Fibroblast of skin of back (primary cell): ENCODE results near the gene PTAR1. TPM values are rescaled to one million over a fixed set of nuclear protein-coding genes. Genes with fewer than 3 reads are reported as not detected.
"Not testable (repeated sequence)": the region's sequence is repeated elsewhere in the genome, so short reads cannot be mapped to it uniquely, and the experiment has no call there.

Source experiments
- DNase-seq: peaks from one replicate; pipeline ENCODE4 v3.0.0-alpha.2; 2013
- polyA plus RNA-seq, 2 experiments: library from polyadenylated mRNA; unstranded; fragments of 120-200 nt; gene quantifications; one replicate each; pipeline ENCODE4 v1.2.1, GENCODE V29; 2013; ENCODE audit not compliant: insufficient read length in 2 of 2

PTAR1 gene, protein sequence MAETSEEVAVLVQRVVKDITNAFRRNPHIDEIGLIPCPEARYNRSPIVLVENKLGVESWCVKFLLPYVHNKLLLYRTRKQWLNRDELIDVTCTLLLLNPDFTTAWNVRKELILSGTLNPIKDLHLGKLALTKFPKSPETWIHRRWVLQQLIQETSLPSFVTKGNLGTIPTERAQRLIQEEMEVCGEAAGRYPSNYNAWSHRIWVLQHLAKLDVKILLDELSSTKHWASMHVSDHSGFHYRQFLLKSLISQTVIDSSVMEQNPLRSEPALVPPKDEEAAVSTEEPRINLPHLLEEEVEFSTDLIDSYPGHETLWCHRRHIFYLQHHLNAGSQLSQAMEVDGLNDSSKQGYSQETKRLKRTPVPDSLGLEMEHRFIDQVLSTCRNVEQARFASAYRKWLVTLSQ
- polyA plus RNA-seq (2013, experiment 1 of 2; ENCODE audit: insufficient read length), result 15.0 TPM
- polyA plus RNA-seq (2013, experiment 2 of 2; ENCODE audit: insufficient read length), result 16.5 TPM

DNA sequence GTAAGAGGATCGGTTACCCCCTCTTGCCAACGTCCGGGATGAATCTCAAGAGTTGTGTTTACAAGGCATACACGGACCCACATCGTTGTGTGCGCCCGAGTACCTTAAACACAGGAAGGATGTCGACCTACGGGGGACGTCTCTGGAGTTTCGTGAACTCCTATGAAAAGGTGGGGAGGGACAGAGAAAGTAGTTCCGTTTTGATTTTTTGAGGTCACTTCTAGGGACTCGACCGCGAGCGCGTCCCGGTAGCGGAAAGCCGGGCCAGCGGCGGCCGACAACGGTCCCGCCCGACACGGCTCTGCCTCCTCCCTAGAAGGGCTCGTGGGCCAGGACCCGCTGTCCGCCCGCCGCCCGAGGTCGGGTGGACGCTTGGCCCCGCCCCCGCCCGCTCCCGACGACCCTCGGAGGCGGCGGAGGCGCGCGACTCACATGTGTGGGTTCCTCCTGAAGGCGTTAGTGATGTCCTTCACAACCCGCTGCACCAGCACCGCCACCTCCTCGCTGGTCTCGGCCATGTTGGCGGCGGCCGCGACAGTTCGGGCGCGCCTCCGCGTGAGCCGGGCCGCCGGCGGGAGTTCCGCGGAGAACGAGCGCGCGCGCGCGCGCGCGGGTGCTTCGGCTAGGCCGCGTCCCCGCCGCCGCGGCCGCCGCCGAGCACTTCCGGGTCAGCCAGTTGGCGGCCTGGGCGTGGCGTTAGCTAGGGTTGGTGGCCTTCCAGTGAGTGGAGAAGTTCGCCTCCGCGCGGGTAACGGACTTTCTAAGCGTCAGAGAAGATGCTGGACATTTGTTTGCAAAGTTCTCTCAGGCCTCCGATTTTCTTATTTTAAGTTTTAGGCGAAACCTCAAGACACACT is at the start of gene PTAR1:
PTAR1 (minus strand) TSS at position 591 of the 857 bp plus-strand sequence; CDS start at position 518, 73 bp downstream.
- peak; percentile 92 for DNase-seq

DNA sequence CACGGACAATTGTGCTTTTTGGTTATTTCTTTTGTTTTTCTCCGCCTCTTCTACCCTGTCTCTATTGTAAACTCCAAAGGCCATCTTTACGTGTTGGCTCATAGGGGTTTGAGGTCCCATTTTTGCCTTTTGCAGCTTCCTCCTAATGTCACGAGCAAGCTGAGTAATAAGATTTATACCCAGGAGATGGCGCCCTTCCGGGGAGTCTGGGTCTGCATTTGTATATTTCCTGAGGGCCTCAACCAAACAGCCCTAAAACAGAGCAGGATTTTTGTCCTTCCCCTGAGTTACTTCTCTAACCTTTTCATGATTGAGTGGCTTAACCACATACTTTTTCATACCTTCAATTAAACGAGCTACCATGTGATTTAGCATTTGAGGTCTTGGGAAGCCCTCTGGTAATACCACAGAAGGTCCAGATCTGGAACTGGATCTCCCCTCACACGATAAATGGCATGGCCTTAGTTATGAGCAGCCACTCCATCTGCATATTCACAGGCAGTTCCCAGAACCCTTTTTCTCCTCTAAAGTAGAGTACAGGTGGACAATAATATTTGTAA is 49.6 kb upstream of the PTAR1 start:
- peak; percentile 38 for DNase-seq

DNA sequence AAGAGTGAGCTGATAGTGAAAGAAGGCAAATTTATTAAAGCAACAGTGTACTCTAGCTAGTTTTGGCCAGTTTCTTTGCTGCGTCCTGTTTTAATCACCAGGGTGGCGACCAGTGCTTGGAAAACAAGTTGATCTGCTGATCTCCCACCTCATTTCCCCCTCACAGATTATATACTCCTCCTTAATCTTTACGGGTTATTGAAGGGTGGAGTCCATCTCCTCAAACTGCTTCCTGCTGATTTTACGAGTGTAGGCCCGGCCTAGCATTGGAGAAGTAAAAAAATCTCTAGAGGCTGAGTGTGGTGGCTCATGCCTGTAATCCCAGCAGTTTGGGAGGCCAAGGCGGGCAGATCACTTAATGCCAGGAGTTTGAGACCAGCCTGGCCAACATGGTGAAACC is 46.8 kb upstream of the PTAR1 start:
- no peak for DNase-seq

DNA sequence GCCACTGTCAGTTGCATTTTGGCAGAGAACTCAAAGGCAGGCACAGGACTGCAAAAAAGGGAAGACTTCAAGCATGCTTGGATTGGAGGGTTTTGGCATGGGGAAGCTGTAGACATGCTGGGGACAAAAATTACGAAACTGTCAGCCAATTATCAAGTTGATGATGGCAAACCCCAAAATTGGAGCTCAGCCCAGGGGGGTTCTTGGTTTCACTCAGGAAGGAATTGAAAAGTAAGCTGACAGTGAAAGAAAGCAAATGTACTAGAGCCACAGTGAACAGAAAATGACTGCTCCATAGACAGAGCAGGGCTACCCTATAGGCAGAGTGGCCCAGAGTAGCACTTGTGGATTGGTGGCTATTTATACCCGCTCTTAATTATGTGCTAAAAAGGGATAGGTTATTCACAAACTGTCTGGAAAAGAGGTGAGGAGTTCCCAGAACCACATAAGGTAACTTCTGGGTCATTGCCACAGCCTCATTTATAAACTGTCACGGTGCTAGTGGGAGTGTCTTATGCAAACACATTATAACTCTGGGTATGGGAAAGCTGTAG is 46.2 kb upstream of the PTAR1 start:
- no peak for DNase-seq

DNA sequence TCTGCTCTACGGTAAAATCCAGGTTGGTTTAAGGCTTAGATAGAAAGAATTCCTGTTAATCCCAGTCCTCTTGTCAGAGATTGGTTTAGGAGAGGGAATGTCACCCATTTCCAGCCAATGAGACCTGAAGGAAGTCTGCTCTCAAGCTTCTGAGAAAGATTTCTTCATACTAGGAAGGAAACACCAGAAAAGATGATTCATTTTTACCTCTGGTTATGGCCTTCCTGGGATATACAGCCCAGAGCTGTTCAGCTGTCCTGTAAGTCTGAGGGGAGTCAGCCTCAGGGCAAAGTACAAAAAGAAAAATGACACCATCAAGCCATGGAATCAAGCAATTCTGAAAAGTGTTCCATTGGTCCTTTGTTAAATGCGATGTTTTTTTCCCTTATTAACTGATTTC is 42.2 kb upstream of the PTAR1 start:
- DNase-seq, result no peak

DNA sequence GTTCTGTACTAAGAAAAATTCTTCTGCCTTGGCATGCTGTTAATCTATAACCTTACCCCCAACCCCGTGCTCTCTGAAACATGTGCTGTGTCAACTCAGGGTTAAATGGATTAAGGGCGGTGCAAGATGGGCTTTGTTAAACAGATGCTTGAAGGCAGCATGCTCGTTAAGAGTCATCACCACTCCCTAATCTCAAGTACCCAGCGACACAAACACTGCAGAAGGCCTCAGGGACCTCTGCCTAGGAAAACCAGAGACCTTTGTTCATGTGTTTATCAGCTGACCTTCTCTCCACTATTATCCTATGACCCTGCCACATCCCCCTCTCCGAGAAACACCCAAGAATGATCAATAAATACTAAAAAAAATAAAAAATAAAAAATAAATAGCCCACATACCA is 40.2 kb upstream of the PTAR1 start:
- DNase-seq, result not testable (repeated sequence)

DNA sequence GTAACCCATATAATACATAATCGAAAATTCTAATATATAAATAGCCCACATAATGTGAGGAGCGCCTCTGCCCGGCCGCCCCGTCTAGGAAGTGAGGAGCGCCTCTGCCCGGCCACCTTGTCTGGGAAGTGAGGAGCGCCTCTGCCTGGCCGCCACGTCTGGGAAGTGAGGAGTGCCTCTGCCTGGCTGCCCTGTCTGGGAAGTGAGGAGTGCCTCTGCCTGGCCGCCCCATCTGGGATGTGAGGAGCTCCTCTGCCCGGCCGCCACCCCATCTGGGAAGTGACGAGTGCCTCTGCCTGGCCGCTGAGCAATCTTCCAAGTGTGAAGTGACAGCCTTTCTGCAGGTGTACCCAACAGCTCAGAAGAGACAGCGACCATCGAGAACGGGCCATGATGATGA is 39.7 kb upstream of the PTAR1 start:
- DNase-seq, result not testable (repeated sequence)

DNA sequence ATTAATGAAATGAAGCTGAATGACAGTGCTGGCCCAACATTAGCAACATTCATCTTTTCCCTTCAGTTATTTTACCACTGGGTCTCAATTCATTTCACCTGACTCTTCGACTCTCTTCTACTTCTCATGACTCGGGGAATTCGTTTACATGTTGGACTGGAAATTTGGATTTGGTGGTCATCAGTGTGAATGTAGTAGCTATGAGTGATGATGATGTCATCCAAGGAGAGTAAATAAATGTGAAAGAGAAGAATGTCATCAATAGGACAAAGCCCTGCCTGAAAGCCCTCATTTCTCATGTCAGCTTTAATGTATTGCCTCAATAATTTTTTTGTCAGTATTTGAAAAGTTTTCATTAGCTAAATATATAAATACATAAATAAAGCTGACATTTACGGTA is 38.9 kb upstream of the PTAR1 start:
- peak; percentile 47 for DNase-seq

DNA sequence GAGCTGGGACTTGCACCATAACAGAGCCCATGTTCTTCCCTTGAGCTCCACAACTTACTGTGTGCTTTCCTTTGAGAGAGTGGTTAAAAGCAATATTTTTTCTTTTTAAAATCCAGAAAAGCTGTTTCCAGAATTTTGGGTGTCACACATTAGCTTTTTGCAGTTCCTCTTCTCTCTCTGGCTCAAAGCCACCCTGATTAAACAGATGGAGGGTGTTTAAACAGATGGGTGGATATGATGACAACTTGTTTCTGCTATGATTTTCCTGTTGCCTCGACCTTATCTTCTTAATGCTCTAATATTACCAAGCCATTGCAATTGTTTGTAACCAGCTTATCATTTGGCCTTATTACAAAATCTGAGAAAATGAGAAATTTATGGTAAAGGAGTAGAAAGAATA is 37.9 kb upstream of the PTAR1 start:
- no peak for DNase-seq

DNA sequence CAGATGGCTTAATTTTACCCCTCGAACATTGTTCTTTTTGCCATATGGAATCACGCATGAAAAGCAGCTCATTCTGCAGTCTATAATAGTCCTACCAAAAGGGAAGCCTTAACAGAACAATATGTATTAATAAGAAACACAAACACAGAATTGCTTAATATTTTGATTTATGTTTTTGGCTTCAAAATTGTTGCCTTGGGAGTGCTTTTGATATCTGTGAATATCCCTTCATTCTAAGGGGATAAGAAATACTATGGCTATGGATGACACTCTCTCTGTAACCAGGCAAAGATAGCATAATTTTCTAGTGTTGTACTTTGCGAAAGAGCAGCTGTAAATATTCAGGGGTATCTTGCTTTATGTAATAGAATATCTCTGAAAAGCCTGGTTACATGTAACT is 34.5 kb upstream of the PTAR1 start:
- DNase-seq, result no peak

DNA sequence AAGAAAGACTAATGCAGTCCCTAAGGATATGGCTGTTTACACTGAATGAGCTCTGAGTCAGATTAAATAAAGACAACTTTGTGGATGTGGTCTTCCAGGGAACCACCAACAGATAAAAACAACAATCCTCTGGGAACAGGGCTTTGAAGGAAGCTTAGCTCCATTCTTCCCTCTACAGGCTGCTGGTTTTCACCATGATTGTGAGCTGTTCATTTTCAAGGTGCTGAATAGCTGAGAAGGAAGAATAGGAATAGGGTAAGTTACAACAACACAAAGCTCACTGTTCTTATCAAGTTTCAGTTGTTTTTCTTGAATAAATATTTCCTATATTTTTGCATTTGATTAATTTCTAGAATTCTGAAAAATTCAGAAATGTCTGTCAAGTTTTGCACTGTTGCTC is 25.9 kb upstream of the PTAR1 start:
- peak; percentile 73 for DNase-seq

DNA sequence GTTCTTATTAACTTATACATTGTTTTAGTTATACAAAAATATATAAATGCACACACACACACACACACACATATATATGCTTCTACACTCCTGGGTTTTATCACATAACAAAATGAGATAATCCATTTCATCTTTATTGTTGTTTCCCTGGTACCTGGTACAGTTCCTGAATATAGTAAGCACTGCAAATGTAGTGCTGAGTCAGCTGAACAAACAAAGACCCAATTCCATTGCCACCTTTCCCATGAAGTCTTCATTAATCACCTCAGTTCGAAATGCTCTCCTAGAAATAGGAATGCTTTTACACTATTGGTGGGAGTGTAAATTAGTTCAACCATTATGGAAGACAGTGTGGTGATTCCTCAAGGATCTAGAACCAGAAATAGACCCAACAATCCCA is 13.4 kb upstream of the PTAR1 start:
- no peak for DNase-seq

DNA sequence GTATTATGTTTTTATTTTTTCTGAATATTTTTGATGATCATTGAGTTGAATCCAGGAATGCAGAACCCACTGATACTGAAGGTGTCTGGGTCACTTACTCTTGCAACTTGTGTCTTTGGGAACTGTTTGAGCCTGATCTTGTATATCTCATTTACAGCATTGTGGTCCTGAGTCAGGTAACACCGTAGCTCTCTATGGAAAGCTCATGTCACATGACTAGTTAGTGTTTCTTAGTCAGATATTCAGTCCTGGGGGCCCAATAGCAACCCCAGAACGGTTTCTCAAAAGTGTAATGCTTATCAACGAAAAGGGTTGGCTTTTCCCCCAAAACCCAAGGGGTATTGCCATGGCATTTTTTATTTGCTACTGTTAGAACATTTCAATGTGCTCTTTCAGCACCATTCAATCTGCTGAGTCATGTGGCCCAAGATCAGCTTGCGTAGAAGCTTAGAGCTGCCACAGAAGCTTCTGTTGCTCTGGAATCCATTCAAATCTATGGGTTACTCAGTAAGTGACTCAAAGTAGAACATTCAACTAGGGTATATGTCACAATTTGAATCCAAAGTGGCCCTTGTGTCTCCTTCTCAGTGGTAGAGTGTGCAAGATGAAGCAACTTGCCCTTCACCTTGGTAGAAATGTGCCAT is 12.1 kb upstream of the PTAR1 start:
- DNase-seq, result peak; percentile 56

DNA sequence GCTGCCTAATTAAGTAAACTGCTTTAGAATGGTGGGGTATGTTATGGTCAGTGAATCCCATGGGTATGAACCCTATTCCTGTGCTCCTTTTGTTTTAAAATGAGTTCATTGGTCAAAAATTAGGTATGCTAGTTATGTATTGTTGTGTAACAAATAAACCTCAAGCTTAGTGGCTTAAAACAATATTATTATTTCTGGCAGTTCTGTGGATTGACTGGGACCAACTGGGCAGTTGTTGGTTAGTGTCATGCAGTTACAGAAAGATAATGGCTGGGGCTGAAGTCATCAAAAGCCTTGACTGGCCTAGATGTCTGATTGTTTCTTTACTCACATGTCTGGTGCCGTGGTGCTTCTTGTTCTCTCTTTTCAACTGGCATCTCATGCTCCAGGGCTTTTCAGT is 8.9 kb upstream of the PTAR1 start:
- DNase-seq, result peak; percentile 61

DNA sequence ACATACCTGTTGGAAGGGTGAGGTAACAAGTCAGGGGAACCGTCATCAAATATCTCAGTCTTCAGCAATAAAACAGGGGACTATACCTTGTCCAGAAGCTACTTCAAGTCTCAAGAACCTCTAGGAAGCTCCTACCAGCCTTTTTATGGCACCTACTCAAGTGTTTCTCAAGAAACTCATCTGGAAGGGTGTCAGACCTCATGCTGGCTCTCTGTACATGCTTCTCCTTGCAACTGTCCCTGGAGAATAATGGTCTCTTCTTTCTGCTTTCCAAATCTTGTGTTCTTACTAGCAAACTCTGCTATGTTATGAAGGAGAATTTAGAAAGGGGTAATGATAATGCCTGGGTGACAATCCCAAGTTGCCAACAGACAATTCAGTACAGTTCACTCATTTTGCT is 8.3 kb upstream of the PTAR1 start:
- DNase-seq, result no peak

DNA sequence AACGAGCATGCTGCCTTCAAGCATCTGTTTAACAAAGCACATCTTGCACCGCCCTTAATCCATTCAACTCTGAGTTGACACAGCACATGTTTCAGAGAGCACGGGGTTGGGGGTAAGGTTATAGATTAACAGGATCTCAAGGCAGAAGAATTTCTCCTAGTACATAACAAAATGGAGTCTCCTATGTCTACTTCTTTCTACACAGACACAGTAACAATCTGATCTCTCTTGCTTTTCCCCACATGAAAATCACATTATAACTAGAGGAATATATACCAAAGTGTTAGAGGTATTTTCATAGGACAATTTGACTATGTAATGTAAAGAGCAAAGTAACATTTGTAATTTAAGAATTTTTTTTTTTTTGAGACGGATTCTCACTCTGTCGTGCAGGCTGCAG is 4.1 kb upstream of the PTAR1 start:
- DNase-seq, result not testable (repeated sequence)

DNA sequence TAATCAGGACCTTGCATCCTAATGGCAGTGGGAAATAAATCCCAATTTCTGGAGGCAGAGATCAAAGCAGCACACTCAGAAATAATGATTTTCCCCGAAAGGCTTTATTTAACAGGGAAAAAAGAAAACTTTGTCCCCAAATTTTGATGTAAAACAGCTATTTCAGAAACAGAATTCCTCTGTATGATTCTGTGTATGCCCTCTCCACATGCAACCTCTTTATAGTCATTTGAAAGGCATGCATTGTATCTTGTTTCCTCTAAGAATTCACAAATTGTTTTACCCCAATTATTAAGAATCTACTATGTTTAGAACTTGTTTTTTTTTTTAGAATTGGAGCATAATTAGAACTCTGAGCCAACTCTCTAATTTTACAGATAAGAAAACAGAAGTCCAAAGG is 2.7 kb upstream of the PTAR1 start:
- DNase-seq, result peak; percentile 50

DNA sequence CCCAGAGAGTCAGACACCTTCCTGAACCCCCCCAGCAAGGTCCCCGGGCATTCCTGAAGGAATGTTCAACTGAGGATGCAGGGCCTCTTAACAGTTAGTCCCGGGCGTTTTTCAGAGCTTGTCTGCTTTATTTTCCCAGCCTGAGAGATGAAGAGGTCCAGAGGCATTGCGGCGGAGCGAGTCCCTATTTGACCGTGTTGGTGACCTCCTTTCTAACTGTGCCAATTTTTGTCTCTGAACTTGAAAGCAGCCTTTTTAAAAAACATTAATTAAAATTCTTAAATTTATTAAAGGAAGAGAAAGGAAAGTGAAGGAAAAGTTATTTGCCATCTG is 433 bp upstream of the PTAR1 start:
- DNase-seq, result no peak

DNA sequence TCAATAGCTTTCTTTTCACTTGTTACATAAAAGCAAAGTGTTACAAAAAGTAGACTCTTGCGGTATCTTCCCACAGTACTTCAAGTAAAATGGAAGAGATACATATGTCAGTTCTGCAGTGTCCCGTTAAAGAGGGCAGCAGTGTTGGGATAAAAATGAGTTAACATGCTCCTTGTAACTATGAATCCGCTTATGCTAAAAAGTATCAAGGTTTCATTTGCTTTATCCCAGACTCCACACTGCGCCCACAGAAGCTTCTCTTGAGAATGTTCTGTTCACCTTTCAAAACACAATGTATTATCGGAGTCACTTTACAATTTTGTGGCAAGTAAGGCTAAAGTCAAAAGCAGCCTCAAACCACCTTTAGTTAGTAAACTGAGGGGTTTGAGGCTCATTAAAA is 790 bp downstream of the PTAR1 start:
- DNase-seq, result peak; percentile 22

DNA sequence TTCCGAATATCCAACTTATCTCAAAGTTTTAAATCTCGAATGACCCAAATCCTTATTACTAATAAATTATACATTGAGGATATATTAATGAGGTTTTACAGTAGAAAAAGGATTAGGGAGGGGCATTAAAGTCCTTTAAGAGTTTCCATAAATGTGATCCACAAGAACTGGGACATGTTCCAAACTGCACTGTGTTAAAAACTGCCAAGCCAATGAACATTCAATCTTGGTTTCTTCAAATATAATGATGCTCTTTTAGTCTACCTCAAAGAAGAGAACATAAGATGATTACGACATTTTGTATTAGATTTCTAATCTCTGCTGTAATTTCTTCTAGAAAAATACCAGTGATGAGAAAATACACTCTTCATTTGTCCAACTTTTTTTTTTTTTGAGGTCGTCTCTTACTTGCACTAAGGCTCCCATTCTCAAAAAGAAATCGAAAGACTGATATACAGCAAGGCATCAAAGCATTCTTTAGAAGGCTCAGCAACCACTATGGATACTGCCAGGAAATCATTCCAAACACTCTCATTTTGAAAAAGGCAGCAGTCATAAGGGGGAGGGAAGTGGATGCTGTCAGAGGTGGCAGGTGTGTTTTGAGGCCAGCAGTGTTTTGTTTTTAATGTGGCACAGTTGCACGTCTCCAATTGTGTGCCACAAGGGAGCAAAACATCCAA is 1.7 kb downstream of the PTAR1 start:
- DNase-seq, result peak; percentile 23

DNA sequence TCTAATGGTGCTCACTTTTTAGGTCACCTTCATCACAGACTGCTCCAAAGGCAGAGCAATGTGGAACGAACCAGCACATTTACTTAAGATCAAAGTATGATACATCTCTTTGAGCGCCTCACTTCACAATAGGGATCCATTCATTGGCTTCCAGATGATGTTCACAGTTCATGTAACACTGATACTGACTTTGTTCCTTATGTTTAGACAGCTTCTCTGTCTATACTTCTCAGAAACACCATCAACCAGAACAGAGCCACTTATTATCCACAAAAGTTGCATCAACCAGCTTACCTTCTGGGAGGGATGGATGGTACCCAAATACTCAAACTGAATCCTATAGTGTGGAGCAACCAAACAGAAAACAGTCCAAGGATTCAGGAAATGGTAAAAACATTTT is 4.6 kb downstream of the PTAR1 start:
- DNase-seq, result no peak

DNA sequence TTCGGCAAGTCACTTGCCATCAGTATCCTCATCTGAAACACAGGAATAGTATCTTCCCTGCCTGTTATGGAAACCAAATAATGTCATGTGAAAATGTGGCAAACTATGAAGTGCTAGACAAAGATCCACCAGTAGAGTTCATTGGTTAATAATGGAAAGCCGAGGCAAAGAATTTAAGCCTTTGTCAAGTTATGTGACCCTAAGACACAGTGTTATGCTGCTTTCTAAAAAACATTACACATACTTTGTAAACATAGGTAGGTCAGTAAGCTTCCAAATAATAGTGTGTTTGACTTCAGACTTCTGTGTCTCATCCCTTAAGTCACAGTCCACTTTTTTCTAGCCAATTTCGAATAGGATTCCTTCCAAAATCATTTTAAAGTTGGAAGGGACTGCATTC is 6.0 kb downstream of the PTAR1 start:
- DNase-seq, result no peak
